OCI-LY7 (cell line): ENCODE data around the gene TK1.
"Not testable (repeated sequence)": the region's sequence is repeated elsewhere in the genome, so short reads cannot be mapped to it uniquely, and the experiment has no call there.

ENCODE experiments used
- CTCF ChIP-seq: fragments of 200-600 bp; sonication (generic); conservative IDR thresholded peaks from 2 replicates; pipeline ENCODE4 v1.5.1; 2014; ENCODE audit warnings: mild to moderate bottlenecking, antibody characterized with exemption, low read length, moderate library complexity, mixed read lengths
- EZH2phosphoT487 ChIP-seq: fragments of 200-600 bp; sonication (generic); IDR thresholded peaks from 2 replicates; pipeline ENCODE4 v1.6.1; 2018; ENCODE audit warnings: low read depth, borderline replicate concordance, mild to moderate bottlenecking, mixed run types, antibody characterized with exemption, low read length, moderate library complexity, mixed read lengths

GRCh38 chr17:78171591-78172248 is 15.1 kb downstream of the TK1 start:
- TF ChIP-seq EZH2phosphoT487, CTCF: not testable (repeated sequence)
